Measurements from ENCODE around the gene RAMP2.
A peak's percentile ranks its signal among the peaks of the same experiment; 100 is the strongest.
"Not testable (repeated sequence)": the region's sequence is repeated elsewhere in the genome, so short reads cannot be mapped to it uniquely, and the experiment has no call there.

RAMP2 gene

DNA sequence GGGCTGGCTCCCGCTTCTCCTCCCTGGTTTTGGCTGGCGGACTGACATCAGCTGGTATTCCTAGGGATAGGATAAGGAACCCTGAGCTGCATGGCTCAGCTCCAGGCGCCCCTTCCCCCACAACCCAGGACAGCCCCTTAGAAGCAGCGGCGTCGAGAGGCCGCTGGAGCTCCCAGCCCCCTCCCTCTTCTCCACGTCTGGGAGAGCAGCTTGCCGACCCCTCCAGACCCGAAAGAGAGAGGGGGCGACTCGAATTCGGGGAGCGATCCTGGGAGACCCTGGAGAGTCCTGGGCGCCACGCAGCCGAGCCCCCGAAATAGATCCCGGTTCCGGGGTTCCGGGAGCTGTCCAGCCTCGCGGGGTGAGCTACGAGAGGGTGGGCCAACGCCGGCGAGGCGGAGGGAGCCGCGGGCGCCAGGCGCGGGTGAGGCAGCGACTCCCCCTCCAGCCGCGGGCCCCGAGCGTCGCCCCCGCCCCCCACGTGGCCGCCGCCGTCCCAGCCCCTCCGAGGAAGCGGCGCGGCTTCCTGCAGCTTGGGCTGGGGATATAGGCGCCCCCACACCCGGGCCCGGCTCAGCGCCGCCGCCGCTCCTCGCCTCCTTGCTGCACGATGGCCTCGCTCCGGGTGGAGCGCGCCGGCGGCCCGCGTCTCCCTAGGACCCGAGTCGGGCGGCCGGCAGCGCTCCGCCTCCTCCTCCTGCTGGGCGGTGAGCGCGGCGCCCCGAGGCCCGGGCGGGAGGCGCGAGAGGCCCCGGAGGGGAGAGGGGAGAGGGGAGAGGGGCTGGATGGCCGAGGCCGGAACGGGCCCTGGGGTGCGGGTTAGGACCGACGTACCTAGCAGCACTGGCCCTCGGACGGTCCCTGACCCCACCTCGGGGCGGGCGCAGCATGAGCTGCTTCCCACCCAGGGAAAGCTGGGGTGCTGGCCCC, at the start of gene RAMP2:
Gene RAMP2, plus strand, starts transcription at position 576 of the 930 bp plus-strand sequence. Its CDS starts 35 bp downstream, at position 611.
- DNase-seq: no peak

DNA sequence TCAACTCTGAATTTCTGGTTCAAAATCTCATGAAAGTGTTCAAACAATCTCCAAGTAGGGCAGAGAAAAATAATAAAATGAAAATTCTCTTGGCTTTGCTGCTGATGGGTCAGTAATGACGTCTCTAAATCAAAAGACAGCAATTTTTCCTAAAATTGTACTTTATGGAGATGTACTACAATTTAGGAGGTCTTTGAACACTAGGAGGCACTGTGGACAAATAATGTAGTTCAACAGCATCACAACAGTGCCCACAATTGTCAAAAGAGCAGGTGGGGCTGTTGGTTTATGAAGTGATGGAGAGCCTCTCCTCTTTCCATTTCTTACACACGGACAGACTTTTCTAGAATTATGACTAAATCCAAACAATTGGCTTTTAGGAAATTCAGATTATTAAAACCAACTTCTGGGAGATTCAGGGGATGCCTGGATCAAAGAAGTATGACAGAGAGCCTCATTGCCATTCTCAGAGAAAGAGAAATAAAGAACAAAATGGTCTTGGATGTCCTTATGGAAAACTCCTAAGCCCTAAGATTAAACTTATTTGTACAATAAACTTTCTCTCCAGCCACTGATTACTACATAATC, 39.9 kb upstream of the RAMP2 start:
- DNase-seq: peak; percentile 17

- no peak for DNase-seq
Measured at GRCh38 chr17:42723636-42724035, 37.4 kb upstream of the RAMP2 start.

DNA sequence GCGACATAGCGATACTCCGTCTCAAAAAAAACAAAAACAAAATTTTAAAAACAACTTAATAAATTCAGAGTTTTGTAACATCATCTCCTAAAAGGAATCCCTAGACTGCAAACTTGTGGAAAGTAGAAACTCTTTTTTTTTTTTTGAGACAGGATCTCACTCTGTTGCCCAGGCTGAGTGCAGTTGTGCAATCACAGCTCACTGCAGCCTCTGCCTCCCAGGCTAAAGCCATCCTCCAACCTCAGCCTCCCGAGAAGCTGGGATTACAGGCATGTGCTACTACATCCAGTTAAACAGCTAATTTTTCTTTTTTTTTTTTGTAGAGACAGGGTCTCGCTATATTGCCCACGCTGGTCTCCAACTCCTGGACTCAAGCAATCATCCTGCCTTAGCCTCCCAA, 35.9 kb upstream of the RAMP2 start:
- no peak for DNase-seq

DNA sequence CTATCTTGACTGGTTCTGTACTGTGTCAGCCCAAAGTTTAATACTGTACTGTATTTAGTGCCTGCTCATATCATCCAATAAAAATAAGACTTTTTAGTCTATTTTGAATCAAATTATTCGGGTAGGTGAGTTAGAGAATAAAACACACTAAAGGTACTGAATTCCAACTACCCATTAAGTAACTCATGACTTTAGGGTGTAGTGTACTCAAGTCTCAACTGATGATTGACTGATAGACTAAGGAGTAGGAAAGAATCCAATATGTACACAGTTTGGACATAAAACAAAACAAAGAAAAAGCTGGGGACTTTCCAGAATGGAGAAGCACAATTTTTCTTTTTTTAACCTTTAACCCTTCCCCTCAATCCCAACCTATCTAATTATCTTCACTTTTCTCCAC, 20.3 kb upstream of the RAMP2 start:
- DNase-seq: no peak

GRCh38 chr17:42742916-42743315, 18.1 kb upstream of the RAMP2 start:
- not testable (repeated sequence) for DNase-seq

GRCh38 chr17:42743595-42744282, 17.3 kb upstream of the RAMP2 start:
- no peak for DNase-seq

GRCh38 chr17:42744283-42744805, 16.7 kb upstream of the RAMP2 start:
- DNase-seq: no peak

DNA sequence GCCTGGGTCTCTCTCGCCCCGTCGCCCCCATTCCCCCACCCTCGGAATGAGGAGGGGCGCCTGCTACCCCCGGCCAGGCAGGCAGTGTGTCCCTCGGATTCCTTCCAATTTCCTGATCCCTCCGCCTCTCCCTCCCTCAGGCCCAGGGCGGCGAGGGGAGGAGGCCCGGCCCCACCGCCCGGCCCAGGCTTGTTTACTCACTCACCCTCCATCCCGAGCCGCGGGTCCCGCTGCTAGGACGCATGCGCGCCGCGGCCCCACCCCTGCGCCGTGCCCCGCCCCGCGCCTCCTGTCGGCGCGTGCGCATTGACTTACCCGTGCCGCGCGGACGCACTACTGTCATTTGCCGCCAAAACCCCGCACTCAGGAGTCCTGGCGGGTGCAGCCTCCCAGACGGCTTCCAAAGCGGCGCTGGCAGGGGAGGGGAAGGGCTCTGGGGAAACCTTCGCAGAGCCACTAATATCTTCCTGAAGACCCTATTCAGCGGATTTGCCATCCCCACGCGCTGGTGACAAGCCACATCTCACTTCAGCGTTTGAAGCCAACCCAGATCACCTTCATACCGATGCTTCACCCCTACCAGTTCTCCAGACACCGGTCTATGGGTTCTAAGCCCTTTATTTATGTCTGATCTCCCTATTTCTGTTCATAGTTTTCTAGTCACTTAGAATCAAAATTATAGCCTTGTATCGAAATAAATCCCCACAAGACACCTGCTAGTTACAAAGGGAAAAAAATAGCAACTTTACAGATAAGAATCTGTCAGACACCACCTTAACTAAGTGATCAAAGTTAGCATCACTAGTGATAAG, 16.0 kb upstream of the RAMP2 start, which contains the start of gene EZH1:
Gene EZH1, minus strand, starts transcription at position 235 of the 812 bp plus-strand sequence. CDS start 16,099 bp downstream, outside the sequence.
- DNase-seq: peak; percentile 60

- DNase-seq: no peak
Measured at GRCh38 chr17:42748202-42748907, 12.7 kb upstream of the RAMP2 start.

DNA sequence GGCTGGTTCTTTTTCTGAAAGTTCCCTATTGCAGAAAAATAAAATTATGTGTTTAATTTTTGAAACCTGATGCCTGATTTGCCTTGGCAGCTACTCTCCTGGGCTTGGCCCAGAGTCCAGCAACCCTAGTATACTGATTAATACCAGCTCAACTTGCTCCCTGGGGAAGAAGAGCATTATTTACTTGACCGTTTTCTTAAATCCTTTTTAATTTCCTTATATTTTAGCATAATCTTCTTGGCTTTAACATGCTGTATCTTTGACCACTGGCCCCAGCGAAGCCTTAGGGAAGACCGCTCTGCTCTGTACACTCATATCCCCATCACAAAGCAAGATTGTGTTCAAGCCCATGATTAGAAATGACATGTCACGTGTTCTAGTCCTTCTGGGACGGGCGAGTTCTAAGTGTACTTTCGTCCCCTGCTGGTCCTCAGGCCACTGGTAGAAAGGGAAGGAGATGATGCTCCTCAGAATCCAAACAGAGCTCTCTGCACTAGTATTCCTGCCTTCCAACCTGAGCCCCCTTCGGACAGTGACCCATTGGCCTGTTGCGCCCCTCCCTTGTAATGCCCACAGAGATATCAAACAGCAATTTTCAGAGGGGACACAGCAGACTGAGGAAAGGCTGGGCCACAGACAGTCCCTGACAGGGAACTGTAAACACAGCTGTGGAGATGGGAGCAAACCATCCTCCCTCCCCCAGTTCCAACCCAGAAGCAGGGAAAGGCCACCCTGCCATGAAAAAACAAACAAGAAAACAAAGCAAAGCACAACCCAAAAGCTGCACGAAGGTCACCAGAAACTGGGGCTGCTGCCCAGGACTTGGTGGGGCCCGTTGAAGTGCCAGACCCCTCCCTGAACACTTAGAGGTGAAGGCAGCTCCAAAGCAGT, 11.9 kb upstream of the RAMP2 start:
- DNase-seq: no peak

DNA sequence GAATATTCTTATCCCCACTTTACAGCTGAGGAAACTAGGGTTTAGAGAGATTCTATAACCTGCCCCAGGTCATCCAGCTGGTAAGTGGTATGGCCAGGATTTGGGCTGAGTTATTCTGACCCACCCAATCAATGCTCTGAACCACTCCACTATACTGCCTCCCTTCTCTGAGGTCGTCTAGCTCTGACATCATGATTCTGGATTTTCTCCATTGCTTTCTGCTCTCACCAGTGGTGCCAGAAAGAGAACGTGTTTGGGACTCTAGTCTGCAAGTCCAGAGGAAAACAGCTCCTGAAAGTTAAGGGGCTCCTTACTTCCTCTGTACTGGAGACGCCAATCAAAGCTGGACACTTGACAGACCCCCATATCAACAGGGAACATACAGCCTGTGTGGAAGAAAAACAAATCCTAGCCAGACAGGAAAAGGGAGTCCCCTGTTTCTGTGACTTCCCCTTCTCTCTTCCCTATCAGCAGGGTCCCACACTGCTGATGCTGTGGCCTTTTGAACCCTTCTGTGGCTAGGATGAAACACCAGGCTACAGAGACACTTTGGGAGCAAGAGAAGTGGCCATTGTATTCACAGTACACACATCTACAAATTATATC, 10.2 kb upstream of the RAMP2 start:
- DNase-seq: no peak

GRCh38 chr17:42751628-42752027, 9.4 kb upstream of the RAMP2 start:
- no peak for DNase-seq

DNA sequence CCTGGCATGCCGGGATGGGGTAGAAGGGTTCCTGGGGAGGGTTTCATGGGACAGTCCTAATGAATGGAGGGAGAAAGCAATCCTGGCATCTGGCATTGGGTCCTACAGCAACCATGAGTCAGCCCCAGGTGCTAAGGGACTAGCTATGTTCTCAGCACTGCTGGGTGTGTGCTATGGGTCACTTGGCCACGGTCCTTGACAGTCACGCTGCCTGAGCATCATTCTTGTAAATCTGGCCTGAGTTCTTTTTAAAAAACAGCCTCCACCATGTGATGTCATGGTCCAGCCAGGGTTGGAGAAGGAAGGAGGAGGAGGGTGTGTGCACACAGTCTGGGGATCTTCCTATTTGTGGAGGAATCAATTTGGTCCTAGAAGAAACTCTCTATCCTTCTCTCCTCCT, 6.2 kb upstream of the RAMP2 start:
- DNase-seq: no peak

DNA sequence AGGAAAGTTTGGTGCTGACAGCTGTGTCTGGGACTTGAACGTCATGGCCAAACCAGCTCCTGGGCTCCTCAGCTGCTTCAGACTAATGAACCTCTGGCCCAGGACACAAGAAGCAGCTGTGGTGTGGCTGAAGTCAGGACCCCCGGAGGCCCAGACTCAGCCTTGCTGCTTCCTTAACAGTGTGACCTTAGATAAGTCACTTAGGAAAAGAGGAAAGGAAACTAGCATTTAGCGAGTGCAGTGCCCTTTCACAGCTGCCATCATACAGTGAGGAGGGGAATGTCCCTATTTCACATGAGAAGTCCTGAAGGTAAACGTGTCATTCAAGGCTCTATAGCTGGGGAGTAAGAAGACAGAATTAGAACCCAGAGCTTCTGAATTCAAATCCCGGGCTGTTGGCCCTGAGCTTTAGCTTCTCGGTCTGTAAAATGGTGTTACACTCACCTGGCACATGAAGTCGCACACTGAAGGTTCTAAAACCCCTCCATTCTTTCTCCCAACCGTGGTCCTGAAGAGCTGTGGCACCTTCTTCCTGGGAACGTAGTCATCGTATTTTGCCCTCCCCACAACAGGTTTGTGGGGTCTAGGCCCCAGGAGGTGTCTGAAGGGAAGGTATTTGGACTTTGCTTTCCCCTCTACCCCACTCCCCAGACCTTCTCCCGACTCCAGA, 910 bp upstream of the RAMP2 start:
- no peak for DNase-seq

- DNase-seq: no peak
Measured at GRCh38 chr17:42761638-42762037, 611 bp downstream of the RAMP2 start.

GRCh38 chr17:42766124-42766523, 5.1 kb downstream of the RAMP2 start:
- no peak for DNase-seq

DNA sequence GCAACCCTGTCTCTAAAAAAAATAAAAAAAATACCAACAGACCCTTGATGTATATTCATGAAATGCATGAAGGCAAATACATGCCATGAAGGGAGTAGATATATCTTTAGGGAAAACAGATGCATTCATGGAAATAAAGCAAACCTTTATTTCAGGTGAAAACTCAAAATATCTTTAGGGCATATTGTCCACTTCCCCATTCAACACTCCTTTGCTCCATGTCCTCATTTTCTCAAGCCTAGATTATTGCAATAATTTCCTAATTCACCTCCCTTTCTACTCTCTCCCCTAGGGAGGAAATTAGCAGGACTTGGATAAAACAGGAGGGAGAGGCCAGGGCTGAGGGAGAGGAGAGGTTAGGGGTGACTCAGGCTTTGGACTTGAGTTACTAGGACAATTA, 6.5 kb downstream of the RAMP2 start:
- no peak for DNase-seq

DNA sequence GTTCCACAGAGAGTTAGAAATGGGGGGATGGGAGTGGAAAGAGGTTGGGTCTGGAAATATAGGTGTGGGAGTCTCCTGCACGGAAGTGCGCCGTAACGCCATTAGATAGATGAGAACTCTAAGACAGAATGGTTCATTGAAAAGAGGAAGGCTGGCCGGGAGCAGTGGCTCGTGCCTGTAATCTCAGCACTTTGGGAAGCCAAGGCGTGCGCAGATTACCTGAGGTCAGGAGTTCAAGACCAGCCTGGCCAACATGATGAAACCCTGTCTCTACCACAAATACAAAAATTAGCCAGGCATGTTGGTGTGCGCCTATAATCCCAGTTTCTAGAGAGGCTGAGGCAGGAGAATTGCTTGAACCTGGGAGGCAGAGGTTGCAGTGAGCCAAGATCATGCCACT, 7.0 kb downstream of the RAMP2 start:
- DNase-seq: not testable (repeated sequence)

DNA sequence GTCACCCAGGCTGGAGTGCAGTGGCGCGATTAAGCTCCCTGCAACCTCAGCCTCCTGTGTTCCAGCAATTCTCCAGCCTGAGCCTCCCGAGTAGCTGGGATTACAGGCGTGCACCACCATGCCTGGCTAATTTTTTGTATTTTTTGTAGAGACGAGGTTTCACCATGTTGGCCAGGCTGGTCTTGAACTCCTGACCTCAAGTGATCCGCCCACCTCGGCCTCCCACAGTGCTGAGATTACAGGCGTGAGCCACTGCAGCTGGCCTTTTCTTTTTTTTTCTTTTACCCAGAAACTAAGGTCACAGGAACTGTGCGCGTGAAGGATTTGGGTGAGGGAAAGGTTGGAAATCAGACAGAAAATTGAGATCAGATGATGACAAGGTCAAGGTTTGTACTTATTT, 8.9 kb downstream of the RAMP2 start:
- DNase-seq: not testable (repeated sequence)

Data from SIG-M5 (cell line).